ENCODE data around the gene TUT7.

GRCh38 chr9:86257391-86257790 is 96.8 kb downstream of the TUT7 start:
- TF ChIP-seq EZH2 (IDR thresholded peaks at IDR 0.05; ENCODE audit: low read depth) (no peak), CTCF (conservative IDR thresholded peaks at IDR 0.05) (no peak)

All from PC-9 (cell line).